Activated B cell treated with CpG ODN at 0.5 μM for 24 hours (primary cell): Measurements from ENCODE around the gene WDR73. TPM values are rescaled to one million over a fixed set of nuclear protein-coding genes. Genes with fewer than 3 reads are reported as not detected.
"Not testable (repeated sequence)": the region's sequence is repeated elsewhere in the genome, so short reads cannot be mapped to it uniquely, and the experiment has no call there.

Source experiments
- ATAC-seq: fragments of 200-7000 bp; cut with Tn5 transposase; one replicate; pipeline ENCODE4 v1.10.0; 2021; ENCODE audit warnings: low read depth, mild to moderate bottlenecking, moderate library complexity
- CTCF ChIA-PET: fragments of 350-600 bp; sonication (Branson Sonifier 250); formaldehyde crosslinking; loops from one replicate; lab custom pipeline; 2021; ENCODE audit warnings: antibody characterized with exemption; lab: Charles Lee
- POLR2A ChIA-PET: fragments of 350-600 bp; sonication (Branson Sonifier 250); formaldehyde crosslinking; loops from one replicate; lab custom pipeline; 2021; ENCODE audit warnings: antibody characterized with exemption; lab: Charles Lee
- DNase-seq: peaks from one replicate; pipeline ENCODE4 v3.0.0; 2022
- H3K27ac Mint-ChIP-seq: one replicate; pipeline ENCODE4 v1.8.0; 2020; ENCODE audit warnings: mixed read lengths
- H3K27me3 Mint-ChIP-seq: one replicate; pipeline ENCODE4 v1.8.0; 2021; ENCODE audit warnings: mixed read lengths
- H3K36me3 Mint-ChIP-seq: one replicate; pipeline ENCODE4 v1.8.0; 2021; ENCODE audit warnings: low read depth, mixed read lengths
- H3K4me1 Mint-ChIP-seq: one replicate; pipeline ENCODE4 v1.8.0; 2021; ENCODE audit warnings: mixed read lengths
- H3K4me3 Mint-ChIP-seq: one replicate; pipeline ENCODE4 v1.8.0; 2020; ENCODE audit warnings: mild to moderate bottlenecking, mixed read lengths
- H3K9me3 Mint-ChIP-seq: one replicate; pipeline ENCODE4 v1.8.0; 2020; ENCODE audit warnings: mixed read lengths
- intact Hi-C: fragments of 100-400 bp; cut with micrococcal nuclease; formaldehyde crosslinking; loops from one replicate; pipeline ENCODE4 v1.15.1; 2024
- total RNA-seq: library from RNA; stranded (reverse); gene quantifications from 2 replicates; pipeline ENCODE4 v1.2.3, GENCODE V29; 2022
- TF ChIP-seq, protein P1 (sequence below): fragments of 200-600 bp; IDR thresholded peaks from one replicate; pipeline ENCODE4 v1.8.0; 2022; ENCODE audit warnings: antibody characterized with exemption, mild to moderate bottlenecking

Gene WDR73
- total RNA-seq, 1 donor from 2014 or later = 38.9 TPM

DNA sequence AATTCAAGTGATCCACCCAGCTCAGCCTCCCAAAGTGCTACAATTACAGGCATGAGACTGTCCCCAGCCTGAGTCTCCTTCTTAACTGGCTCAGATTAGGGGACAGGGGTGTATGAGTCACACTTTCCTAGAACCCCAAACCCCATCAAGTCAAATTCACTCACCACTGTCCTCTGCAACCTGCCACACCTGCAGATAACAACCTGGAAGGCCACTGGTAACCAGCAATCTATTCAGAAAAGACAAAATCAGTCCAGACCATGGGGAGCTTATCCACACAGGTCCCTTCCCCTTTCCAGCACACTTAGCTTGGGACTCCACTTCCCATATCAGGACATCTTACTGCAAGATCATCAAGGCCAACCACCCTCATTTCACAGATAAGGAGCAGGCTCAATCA lies 6.4 kb downstream of the WDR73 start:
- no peak overlapping the region for H3K4me3 Mint-ChIP-seq
- TF ChIP-seq, protein P1, sequence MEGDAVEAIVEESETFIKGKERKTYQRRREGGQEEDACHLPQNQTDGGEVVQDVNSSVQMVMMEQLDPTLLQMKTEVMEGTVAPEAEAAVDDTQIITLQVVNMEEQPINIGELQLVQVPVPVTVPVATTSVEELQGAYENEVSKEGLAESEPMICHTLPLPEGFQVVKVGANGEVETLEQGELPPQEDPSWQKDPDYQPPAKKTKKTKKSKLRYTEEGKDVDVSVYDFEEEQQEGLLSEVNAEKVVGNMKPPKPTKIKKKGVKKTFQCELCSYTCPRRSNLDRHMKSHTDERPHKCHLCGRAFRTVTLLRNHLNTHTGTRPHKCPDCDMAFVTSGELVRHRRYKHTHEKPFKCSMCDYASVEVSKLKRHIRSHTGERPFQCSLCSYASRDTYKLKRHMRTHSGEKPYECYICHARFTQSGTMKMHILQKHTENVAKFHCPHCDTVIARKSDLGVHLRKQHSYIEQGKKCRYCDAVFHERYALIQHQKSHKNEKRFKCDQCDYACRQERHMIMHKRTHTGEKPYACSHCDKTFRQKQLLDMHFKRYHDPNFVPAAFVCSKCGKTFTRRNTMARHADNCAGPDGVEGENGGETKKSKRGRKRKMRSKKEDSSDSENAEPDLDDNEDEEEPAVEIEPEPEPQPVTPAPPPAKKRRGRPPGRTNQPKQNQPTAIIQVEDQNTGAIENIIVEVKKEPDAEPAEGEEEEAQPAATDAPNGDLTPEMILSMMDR = no peak
- H3K27me3 Mint-ChIP-seq = no peaks in the 10 kb centered on the region
- intact Hi-C loops = no loop called here
- H3K9me3 Mint-ChIP-seq = no peaks in the 10 kb centered on the region
- DNase-seq (no peak), ATAC-seq (no peak)
- H3K4me1 Mint-ChIP-seq = peaks cover 11% of the 10 kb centered on the region
- ChIA-PET CTCF (no interaction called here), POLR2A (interaction anchor here (0.6 kb wide), 2 partner anchors 11 to 47 kb away, joined by 3 read pairs; no protein-coding TSS in a partner anchor)
- no peak overlapping the region for H3K27ac Mint-ChIP-seq
- peaks cover 74% of the 10 kb centered on the region for H3K36me3 Mint-ChIP-seq

DNA sequence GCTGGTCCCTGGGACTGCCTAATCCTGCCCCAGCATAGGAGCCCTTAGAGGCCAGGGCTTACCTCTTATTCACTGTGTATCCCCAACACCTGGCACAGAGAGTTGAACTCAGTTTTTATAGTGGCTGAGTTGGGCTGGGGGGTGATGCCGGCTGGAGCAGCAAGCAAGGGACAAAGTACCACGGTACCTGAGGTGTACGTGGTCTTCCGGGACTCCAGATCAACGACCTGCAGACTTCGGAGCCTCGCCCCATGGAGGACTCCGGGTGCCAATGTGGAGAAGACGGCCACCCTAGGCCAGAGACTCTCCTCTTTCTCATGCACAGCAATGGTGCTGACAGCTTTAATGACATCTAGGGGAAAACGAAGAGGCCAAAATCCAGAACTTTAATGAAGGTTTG lies 8.1 kb downstream of the WDR73 start:
- no peak for DNase-seq
- intact Hi-C loops = no loop called here
- Mint-ChIP-seq H3K36me3 (peaks cover 74% of the 10 kb centered on the region), H3K4me1 (peaks cover 5% of the 10 kb centered on the region), H3K9me3 (no peaks in the 10 kb centered on the region), H3K27ac (no peak overlapping the region), H3K27me3 (no peaks in the 10 kb centered on the region), H3K4me3 (no peak overlapping the region)
- ChIA-PET CTCF (no interaction called here), POLR2A (no interaction called here)
- TF ChIP-seq, protein P1 = no peak
- no peak for ATAC-seq

DNA sequence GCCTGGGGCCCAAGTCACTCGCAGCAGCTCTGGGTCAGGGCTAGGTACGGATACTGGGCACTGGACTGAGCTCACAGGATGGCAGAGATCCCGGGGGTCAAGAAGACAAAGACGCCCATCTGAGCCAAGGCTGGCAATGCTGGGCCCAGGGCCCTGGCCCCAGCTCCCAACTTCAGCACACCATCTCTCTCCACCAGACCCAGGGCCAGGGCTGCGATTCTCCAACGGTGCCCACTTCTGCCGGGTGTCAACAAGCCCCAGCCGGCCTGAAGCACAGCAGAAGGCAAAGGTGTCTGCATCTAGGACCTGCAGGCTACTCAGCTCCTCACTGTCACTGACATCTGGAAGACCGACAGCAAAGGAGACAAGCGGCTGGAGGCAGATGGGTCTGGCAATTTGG lies 8.6 kb downstream of the WDR73 start:
- H3K27ac Mint-ChIP-seq = no peak overlapping the region
- TF ChIP-seq, protein P1 = no peak
- no peak overlapping the region for H3K4me3 Mint-ChIP-seq
- peaks cover 78% of the 10 kb centered on the region for H3K36me3 Mint-ChIP-seq
- ChIA-PET POLR2A (interaction anchor here (1.6 kb wide), 1 partner anchor 9 kb away, joined by 4 read pairs; the partner anchor contains the start of gene WDR73), CTCF (no interaction called here)
- H3K4me1 Mint-ChIP-seq = peaks cover 5% of the 10 kb centered on the region
- DNase-seq (no peak), ATAC-seq (no peak)
- no peaks in the 10 kb centered on the region for H3K9me3 Mint-ChIP-seq
- H3K27me3 Mint-ChIP-seq = no peaks in the 10 kb centered on the region
- intact Hi-C loops = no loop called here

DNA sequence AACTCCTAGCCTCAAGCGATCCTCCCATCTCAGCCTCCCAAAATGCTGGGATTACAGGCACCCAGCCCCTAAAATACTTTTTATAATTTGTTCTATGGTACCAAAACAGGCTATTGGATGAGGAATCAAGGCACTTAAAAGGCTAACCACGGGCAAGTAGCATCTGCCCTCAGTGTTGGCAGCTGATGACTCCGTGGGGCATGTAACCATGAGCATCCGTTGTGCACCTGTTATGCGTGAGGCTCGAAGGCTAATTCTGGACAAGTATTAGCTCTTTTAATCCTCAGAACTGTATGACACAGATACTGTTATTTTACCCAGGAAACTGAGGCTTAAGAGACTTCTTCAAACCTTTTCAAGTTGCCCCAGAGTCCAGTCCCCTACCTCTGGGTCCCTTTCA lies 10.2 kb downstream of the WDR73 start:
- POLR2A ChIA-PET = interaction anchor here (0.6 to 2.4 kb wide), 3 partner anchors 8 to 110 kb away, joined by 4 to 5 read pairs (median 5); no protein-coding TSS in a partner anchor
- peaks cover 5% of the 10 kb centered on the region for H3K4me1 Mint-ChIP-seq
- TF ChIP-seq, protein P1 = no peak
- no peak overlapping the region for H3K4me3 Mint-ChIP-seq
- CTCF ChIA-PET = no interaction called here
- ATAC-seq = no peak
- no peak for DNase-seq
- no peaks in the 10 kb centered on the region for H3K27me3 Mint-ChIP-seq
- no peaks in the 10 kb centered on the region for H3K9me3 Mint-ChIP-seq
- intact Hi-C loops = no loop called here
- H3K27ac Mint-ChIP-seq = peak overlapping the region; percentile 53
- H3K36me3 Mint-ChIP-seq = peaks cover 86% of the 10 kb centered on the region

DNA sequence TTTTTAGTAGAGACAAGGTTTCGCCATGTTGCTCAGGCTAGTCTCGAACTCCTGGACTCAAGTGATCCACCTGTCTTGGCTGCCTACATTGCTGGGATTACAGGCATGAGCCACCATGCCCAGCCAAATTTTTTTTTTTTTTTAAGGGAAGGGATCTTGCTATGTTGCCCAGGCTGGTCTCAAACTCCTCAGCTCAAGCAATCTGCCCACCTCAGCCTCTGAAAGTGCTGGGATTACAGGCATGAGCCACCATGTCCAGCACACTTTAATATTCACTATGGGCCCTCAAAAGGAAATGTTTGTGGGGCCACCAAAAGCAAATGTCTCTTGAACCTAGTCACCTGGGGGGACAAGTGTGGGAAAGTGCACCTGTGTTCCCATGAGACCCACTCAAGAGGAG lies 11.4 kb downstream of the WDR73 start:
- ATAC-seq, DNase-seq, H3K4me3 Mint-ChIP-seq, H3K27me3 Mint-ChIP-seq, H3K4me1 Mint-ChIP-seq, H3K9me3 Mint-ChIP-seq, intact Hi-C loops: not testable (repeated sequence)
- ChIA-PET POLR2A (interaction anchor here (2.4 kb wide), 1 partner anchor 10 kb away, joined by 5 read pairs; no protein-coding TSS in a partner anchor), CTCF (interaction anchor here (1.1 kb wide), 1 partner anchor 44 kb away, joined by 3 read pairs; no protein-coding TSS in a partner anchor)
- H3K36me3 Mint-ChIP-seq = peaks cover 84% of the 10 kb centered on the region
- peak overlapping the region; percentile 41 for H3K27ac Mint-ChIP-seq

DNA sequence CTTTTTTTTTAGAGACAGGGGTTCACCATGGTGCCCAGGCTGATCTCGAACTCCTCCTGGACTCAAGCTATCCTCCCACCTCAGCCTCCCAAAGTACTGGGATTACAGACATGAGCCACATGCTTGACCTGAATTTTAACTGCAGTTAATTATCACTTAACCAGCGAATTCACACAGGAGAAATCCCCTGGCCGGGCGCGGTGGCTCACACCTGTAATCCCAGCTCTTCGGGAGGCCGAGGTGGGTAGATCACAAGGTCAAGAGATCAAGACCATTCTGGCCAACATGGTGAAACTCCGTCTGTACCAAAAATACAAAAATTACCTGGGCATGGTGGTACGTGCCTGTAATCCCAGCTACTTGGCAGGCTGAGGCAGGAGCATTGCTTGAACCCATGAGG lies 12.2 kb downstream of the WDR73 start:
- H3K27me3 Mint-ChIP-seq, CTCF ChIA-PET, H3K4me3 Mint-ChIP-seq, ATAC-seq, H3K4me1 Mint-ChIP-seq, intact Hi-C loops, H3K27ac Mint-ChIP-seq, DNase-seq, H3K9me3 Mint-ChIP-seq: not testable (repeated sequence)
- POLR2A ChIA-PET = interaction anchor here (0.7 to 2.4 kb wide), 2 partner anchors 10 to 74 kb away, joined by 4 to 5 read pairs; no protein-coding TSS in a partner anchor
- peaks cover 79% of the 10 kb centered on the region for H3K36me3 Mint-ChIP-seq
